Keratinocyte (primary cell): Measurements from ENCODE around the gene PRKN. TPM values are rescaled to one million over a fixed set of nuclear protein-coding genes. Genes with fewer than 3 reads are reported as not detected.
"Not testable (repeated sequence)": the region's sequence is repeated elsewhere in the genome, so short reads cannot be mapped to it uniquely, and the experiment has no call there.

Experiments used
- DNase-seq: peaks from one replicate; pipeline ENCODE4 v3.0.0-alpha.2; 2011; ENCODE audit warnings: low read depth, missing footprints, low spot score
- FAIRE-seq: peaks from 2 replicates; lab custom pipeline; 2011; peaks lifted over from hg19 to GRCh38; lab: Jason Lieb, UNC
- H2AFZ ChIP-seq: 2 replicates; pipeline ENCODE4 v1.6.0; 2012; ENCODE audit warnings: low read length, control low read depth, inconsistent platforms; ENCODE audit not compliant: control insufficient read depth
- H3K27ac ChIP-seq: 2 replicates; pipeline ENCODE4 v1.5.1; 2011; ENCODE audit warnings: low read length; ENCODE audit not compliant: control insufficient read depth, insufficient read depth
- H3K27me3 ChIP-seq: 3 replicates; pipeline ENCODE4 v1.6.0; 2011; ENCODE audit warnings: low read length; ENCODE audit not compliant: control insufficient read depth, insufficient read depth; ENCODE audit errors: extremely low read depth
- H3K36me3 ChIP-seq, 2 experiments: 2 replicates in 1 of 2; 3 replicates in 1 of 2; pipeline ENCODE4 v1.5.1; 2011; ENCODE audit warnings: low read length in 2 of 2, mild to moderate bottlenecking in 1 of 2; ENCODE audit not compliant: control insufficient read depth in 2 of 2, insufficient read depth in 2 of 2; ENCODE audit errors: extremely low read depth in 1 of 2
- H3K4me1 ChIP-seq: 3 replicates; pipeline ENCODE4 v1.5.1; 2011; ENCODE audit warnings: low read length; ENCODE audit not compliant: control insufficient read depth, insufficient read depth; ENCODE audit errors: extremely low read depth
- H3K4me2 ChIP-seq: 3 replicates; pipeline ENCODE4 v1.6.0; 2011; ENCODE audit warnings: low read depth, low read length; ENCODE audit not compliant: control insufficient read depth, insufficient read depth; ENCODE audit errors: extremely low read depth
- H3K4me3 ChIP-seq, 3 experiments: fragments of 200-600 bp in 1 of 3; sonication (generic) in 1 of 3; 2 replicates in 2 of 3; 3 replicates in 1 of 3; pipeline ENCODE4 v1.5.1; 2011 to 2016; ENCODE audit warnings: low read length in 3 of 3, mild to moderate bottlenecking in 3 of 3, control low read depth in 2 of 3, inconsistent platforms in 1 of 3, low read depth in 1 of 3, mixed read lengths in 1 of 3, mixed run types in 1 of 3, moderate library complexity in 1 of 3; ENCODE audit not compliant: control insufficient read depth in 2 of 3, insufficient read depth in 2 of 3; ENCODE audit errors: extremely low read depth in 1 of 3
- H3K79me2 ChIP-seq: 2 replicates; pipeline ENCODE4 v1.6.0; 2012; ENCODE audit warnings: low read length; ENCODE audit not compliant: control insufficient read depth, insufficient read depth
- H3K9ac ChIP-seq: 3 replicates; pipeline ENCODE4 v1.6.0; 2011; ENCODE audit warnings: low read length; ENCODE audit not compliant: control insufficient read depth, insufficient read depth; ENCODE audit errors: extremely low read depth
- H3K9me1 ChIP-seq: 3 replicates; pipeline ENCODE4 v1.6.0; 2011; ENCODE audit warnings: low read length; ENCODE audit not compliant: control insufficient read depth, insufficient read depth; ENCODE audit errors: extremely low read depth
- H3K9me3 ChIP-seq: 2 replicates; pipeline ENCODE4 v1.5.1; 2012; ENCODE audit warnings: low read depth, low read length; ENCODE audit not compliant: control insufficient read depth
- H4K20me1 ChIP-seq: 3 replicates; pipeline ENCODE4 v1.6.0; 2011; ENCODE audit warnings: low read length; ENCODE audit not compliant: control insufficient read depth, insufficient read depth; ENCODE audit errors: extremely low read depth
- EZH2 ChIP-seq: IDR thresholded peaks from one replicate; pipeline ENCODE4 v1.6.1; 2012; ENCODE audit warnings: inconsistent platforms, mild to moderate bottlenecking, low read length, moderate library complexity
- dilution Hi-C: fragments of 300-500 bp; cut with MboI; formaldehyde crosslinking; loops from one replicate; pipeline ENCODE4 v1.7.0; 2020; ENCODE audit warnings: low sequenced_read_pairs; ENCODE audit not compliant: extremely low pct_ligation_motif_present
- polyA plus RNA-seq, 5 experiments: library from polyadenylated mRNA; depleted of rRNA in 3 of 5; stranded (reverse) in 3 of 5; stranded (forward) in 1 of 5; unstranded in 1 of 5; fragments of >200 nt; gene quantifications; 1 replicate in 1 of 5; 2 replicates in 3 of 5; 3 replicates in 1 of 5; pipeline versions ENCODE4 v1.2.1 to v1.2.3, GENCODE V29; 2011 to 2012; ENCODE audit warnings: missing spikeins in 2 of 5, low read depth in 1 of 5, low replicate concordance in 1 of 5
- TF ChIP-seq, protein P1 (sequence below), 3 experiments: IDR thresholded peaks in 1 of 3; conservative IDR thresholded peaks in 1 of 3; optimal IDR thresholded peaks in 1 of 3; 2 replicates in 2 of 3; 3 replicates in 1 of 3; pipeline versions ENCODE3 to v1.5.1; 2011; ENCODE audit warnings: low read length in 3 of 3, mild to moderate bottlenecking in 3 of 3, moderate library complexity in 2 of 3, control low read depth in 1 of 3, inconsistent platforms in 1 of 3; ENCODE audit not compliant: insufficient read depth in 2 of 3; ENCODE audit errors: extremely low read depth in 1 of 3

The PRKN gene
- polyA plus RNA-seq, 1 donor (not counting 4 experiments of a cell fraction or from before 2014, with no cell fraction given): 0.67 TPM

- H3K36me3 ChIP-seq: no peaks in the 10 kb centered on the region
- DNase-seq (no peak), FAIRE-seq (no peak)
- H3K27me3 ChIP-seq: no peaks in the 10 kb centered on the region
- H2AFZ ChIP-seq: no peak overlapping the region
- no peak overlapping the region for H3K27ac ChIP-seq
- H3K4me3 ChIP-seq: no peak overlapping the region
- H3K4me2 ChIP-seq: no peak overlapping the region
- TF ChIP-seq EZH2: no peak
- TF ChIP-seq, protein P1, sequence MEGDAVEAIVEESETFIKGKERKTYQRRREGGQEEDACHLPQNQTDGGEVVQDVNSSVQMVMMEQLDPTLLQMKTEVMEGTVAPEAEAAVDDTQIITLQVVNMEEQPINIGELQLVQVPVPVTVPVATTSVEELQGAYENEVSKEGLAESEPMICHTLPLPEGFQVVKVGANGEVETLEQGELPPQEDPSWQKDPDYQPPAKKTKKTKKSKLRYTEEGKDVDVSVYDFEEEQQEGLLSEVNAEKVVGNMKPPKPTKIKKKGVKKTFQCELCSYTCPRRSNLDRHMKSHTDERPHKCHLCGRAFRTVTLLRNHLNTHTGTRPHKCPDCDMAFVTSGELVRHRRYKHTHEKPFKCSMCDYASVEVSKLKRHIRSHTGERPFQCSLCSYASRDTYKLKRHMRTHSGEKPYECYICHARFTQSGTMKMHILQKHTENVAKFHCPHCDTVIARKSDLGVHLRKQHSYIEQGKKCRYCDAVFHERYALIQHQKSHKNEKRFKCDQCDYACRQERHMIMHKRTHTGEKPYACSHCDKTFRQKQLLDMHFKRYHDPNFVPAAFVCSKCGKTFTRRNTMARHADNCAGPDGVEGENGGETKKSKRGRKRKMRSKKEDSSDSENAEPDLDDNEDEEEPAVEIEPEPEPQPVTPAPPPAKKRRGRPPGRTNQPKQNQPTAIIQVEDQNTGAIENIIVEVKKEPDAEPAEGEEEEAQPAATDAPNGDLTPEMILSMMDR (optimal IDR thresholded peaks at IDR 0.05 in 1 of 3, IDR thresholded peaks at IDR 0.05 in 1 of 3, conservative IDR thresholded peaks at IDR 0.05 in 1 of 3; ENCODE audit: extremely low read depth in 1 of 3, insufficient read depth in 2 of 3, low read length in 3 of 3): no peak
- H3K79me2 ChIP-seq: no peaks in the 10 kb centered on the region
- no peaks in the 10 kb centered on the region for H3K9me1 ChIP-seq
- H3K9me3 ChIP-seq: no peaks in the 10 kb centered on the region
- H3K4me1 ChIP-seq: no peaks in the 10 kb centered on the region
- H4K20me1 ChIP-seq: no peaks in the 10 kb centered on the region
- H3K9ac ChIP-seq: no peak overlapping the region
- dilution Hi-C loops: no loop called here
These were observed 873.9 kb downstream of the PRKN start for GRCh38 chr6:161853657-161854056.

- FAIRE-seq, H3K4me1 ChIP-seq, H3K27me3 ChIP-seq, H3K4me3 ChIP-seq, DNase-seq, H3K9me1 ChIP-seq, dilution Hi-C loops, H3K27ac ChIP-seq, H3K79me2 ChIP-seq, H2AFZ ChIP-seq, H3K9ac ChIP-seq, H3K9me3 ChIP-seq, H4K20me1 ChIP-seq, H3K4me2 ChIP-seq, H3K36me3 ChIP-seq: not testable (repeated sequence)
These were observed 876.1 kb downstream of the PRKN start for GRCh38 chr6:161851486-161851885.

DNA sequence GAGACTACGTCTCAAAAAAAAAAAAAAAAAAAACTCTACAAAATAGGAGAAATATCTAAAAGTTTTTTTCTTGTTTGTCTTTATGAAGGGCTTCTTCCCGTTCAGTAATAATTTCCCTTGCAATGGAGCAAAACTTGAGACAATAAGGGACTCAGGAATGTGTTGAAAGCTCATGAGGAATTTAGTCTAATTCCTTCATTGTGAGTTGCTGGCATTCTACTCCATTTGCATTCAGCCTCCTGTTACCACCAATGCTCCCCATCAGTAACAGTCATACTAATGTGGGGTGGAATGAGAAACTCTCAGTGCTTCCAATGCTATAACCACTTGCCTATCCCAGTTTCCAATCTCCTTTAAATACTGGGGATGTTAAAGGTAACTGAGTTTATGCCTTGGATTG is 877.0 kb downstream of the PRKN start:
- Histone ChIP-seq H3K9ac (no peak overlapping the region), H3K27me3 (no peaks in the 10 kb centered on the region), H3K9me3 (no peaks in the 10 kb centered on the region), H2AFZ (no peak overlapping the region), H3K27ac (no peak overlapping the region), H3K9me1 (no peaks in the 10 kb centered on the region), H3K4me1 (no peaks in the 10 kb centered on the region), H4K20me1 (no peaks in the 10 kb centered on the region), H3K36me3 (no peaks in the 10 kb centered on the region), H3K4me3 (no peak overlapping the region), H3K79me2 (no peaks in the 10 kb centered on the region), H3K4me2 (no peak overlapping the region)
- TF ChIP-seq, protein P1 (optimal IDR thresholded peaks at IDR 0.05 in 1 of 3, IDR thresholded peaks at IDR 0.05 in 1 of 3, conservative IDR thresholded peaks at IDR 0.05 in 1 of 3; ENCODE audit: extremely low read depth in 1 of 3, insufficient read depth in 2 of 3, low read length in 3 of 3): no peak
- no peak for TF ChIP-seq EZH2
- DNase-seq: no peak
- dilution Hi-C loops: no loop called here
- FAIRE-seq: no peak
